ENCODE results near the gene NUMB.

DNA sequence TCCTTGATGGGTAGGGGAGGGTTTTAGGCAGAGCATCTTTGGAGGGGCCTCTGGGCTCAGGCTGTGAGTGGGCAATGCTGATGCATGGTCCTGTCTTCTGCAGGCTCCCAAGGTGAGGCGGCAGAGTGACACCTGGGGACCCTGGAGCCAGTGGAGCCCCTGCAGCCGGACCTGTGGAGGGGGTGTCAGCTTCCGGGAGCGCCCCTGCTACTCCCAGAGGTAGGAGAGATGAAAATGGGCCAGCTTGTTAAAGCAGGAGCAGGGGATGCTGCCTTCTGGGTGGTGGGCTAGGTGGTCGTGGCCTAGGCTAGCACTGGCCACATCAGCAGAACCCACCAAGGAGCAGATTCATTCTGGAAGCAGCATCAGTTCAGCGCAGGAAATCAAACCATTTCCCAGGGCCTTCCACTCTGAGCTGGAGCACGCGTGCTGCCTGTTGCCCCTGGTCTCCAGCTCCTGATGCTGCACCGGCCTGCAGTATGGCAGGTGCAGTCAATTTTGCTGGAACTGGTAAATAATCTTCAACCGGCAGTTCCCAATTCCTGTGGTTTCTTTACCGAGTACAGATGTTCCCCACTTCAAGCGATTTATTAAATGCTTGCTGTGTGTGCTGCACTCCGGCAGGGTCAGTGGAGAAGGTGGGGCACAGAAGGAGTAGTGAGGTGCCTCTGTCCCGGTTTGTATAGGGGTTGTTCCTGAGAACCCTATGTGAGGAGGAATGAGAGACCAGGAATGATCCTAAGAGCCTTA is 213.6 kb downstream of the NUMB start:
- TF ChIP-seq, protein P1, sequence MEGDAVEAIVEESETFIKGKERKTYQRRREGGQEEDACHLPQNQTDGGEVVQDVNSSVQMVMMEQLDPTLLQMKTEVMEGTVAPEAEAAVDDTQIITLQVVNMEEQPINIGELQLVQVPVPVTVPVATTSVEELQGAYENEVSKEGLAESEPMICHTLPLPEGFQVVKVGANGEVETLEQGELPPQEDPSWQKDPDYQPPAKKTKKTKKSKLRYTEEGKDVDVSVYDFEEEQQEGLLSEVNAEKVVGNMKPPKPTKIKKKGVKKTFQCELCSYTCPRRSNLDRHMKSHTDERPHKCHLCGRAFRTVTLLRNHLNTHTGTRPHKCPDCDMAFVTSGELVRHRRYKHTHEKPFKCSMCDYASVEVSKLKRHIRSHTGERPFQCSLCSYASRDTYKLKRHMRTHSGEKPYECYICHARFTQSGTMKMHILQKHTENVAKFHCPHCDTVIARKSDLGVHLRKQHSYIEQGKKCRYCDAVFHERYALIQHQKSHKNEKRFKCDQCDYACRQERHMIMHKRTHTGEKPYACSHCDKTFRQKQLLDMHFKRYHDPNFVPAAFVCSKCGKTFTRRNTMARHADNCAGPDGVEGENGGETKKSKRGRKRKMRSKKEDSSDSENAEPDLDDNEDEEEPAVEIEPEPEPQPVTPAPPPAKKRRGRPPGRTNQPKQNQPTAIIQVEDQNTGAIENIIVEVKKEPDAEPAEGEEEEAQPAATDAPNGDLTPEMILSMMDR (IDR thresholded peaks at IDR 0.05): no peak
- no peak for TF ChIP-seq POLR2A (IDR thresholded peaks at IDR 0.05)

Data from suprapubic skin (tissue), 3 donors.